ENCODE data around the gene VIPR1.

DNA sequence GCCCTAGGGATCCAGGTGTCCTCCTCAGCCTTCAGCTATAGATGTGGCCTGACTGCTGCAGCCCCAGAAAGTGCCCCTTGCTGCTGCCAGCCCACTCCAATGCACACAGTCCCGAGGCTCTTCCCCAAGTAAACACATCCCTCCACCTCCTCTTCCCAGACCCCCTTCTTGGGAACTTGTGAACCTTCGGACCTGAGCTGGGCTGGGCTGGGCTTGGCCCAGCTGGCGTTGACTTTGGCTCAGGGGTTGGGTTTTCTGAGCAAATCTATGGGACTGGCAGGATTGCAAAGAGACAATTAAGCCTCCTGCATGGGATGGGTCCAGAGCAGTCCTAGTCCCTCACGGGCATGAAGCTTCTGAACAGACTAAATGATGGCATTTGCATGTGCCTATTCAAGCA is 14.7 kb downstream of the VIPR1 start:
- no peak for TF ChIP-seq FOXP1 (CRISPR knock-in tag; IDR thresholded peaks at IDR 0.05; ENCODE audit: borderline replicate concordance)
- TF ChIP-seq, protein P1, sequence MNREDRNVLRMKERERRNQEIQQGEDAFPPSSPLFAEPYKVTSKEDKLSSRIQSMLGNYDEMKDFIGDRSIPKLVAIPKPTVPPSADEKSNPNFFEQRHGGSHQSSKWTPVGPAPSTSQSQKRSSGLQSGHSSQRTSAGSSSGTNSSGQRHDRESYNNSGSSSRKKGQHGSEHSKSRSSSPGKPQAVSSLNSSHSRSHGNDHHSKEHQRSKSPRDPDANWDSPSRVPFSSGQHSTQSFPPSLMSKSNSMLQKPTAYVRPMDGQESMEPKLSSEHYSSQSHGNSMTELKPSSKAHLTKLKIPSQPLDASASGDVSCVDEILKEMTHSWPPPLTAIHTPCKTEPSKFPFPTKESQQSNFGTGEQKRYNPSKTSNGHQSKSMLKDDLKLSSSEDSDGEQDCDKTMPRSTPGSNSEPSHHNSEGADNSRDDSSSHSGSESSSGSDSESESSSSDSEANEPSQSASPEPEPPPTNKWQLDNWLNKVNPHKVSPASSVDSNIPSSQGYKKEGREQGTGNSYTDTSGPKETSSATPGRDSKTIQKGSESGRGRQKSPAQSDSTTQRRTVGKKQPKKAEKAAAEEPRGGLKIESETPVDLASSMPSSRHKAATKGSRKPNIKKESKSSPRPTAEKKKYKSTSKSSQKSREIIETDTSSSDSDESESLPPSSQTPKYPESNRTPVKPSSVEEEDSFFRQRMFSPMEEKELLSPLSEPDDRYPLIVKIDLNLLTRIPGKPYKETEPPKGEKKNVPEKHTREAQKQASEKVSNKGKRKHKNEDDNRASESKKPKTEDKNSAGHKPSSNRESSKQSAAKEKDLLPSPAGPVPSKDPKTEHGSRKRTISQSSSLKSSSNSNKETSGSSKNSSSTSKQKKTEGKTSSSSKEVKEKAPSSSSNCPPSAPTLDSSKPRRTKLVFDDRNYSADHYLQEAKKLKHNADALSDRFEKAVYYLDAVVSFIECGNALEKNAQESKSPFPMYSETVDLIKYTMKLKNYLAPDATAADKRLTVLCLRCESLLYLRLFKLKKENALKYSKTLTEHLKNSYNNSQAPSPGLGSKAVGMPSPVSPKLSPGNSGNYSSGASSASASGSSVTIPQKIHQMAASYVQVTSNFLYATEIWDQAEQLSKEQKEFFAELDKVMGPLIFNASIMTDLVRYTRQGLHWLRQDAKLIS (CRISPR knock-in tag; IDR thresholded peaks at IDR 0.05; ENCODE audit: borderline replicate concordance) = no peak
